Ascending aorta (tissue), 2 donors: ENCODE measurements around the gene ACBD7. TPM values are rescaled to one million over a fixed set of nuclear protein-coding genes. Genes with fewer than 3 reads are reported as not detected.

Experiments
- DNase-seq, 2 donors: peaks; one replicate each; pipeline ENCODE4 v3.0.0-alpha.2; 2019; ENCODE audit warnings: low spot score in 2 of 2
- H3K27ac ChIP-seq, 2 donors: fragments of 200-600 bp; sonication (generic); one replicate each; pipeline ENCODE4 v1.5.1; 2016 to 2017; ENCODE audit warnings: mild to moderate bottlenecking in 1 of 2
- H3K27me3 ChIP-seq: fragments of 200-600 bp; sonication (generic); one replicate; pipeline ENCODE4 v1.5.1; 2017
- H3K36me3 ChIP-seq, 2 donors: fragments of 200-600 bp; sonication (generic); one replicate each; pipeline ENCODE4 v1.5.1; 2016
- H3K4me1 ChIP-seq, 2 donors: fragments of 200-600 bp; sonication (generic); one replicate each; pipeline ENCODE4 v1.5.1; 2016 to 2017; ENCODE audit warnings: mild to moderate bottlenecking in 1 of 2
- H3K4me3 ChIP-seq, 2 donors: fragments of 200-600 bp; sonication (generic); one replicate each; pipeline ENCODE4 v1.5.1; 2016 to 2017; ENCODE audit warnings: mild to moderate bottlenecking in 1 of 2
- H3K9me3 ChIP-seq, 2 donors: fragments of 200-600 bp; sonication (generic); one replicate each; pipeline ENCODE4 v1.5.1; 2016
- CTCF ChIP-seq, 3 experiments: fragments of 200-600 bp in 2 of 3; fragments of 450-650 bp in 1 of 3; sonication (generic) in 2 of 3; IDR thresholded peaks; one replicate each; pipeline ENCODE4 v1.5.1; 2016 to 2019; ENCODE audit warnings: antibody characterized with exemption in 3 of 3, mild to moderate bottlenecking in 1 of 3, moderate library complexity in 1 of 3
- intact Hi-C: fragments of 100-400 bp; cut with DNase I; formaldehyde crosslinking; loops from one replicate; pipeline ENCODE4 v1.15.1; 2023
- total RNA-seq: library from RNA; depleted of rRNA; stranded (reverse); fragments of >200 nt; gene quantifications from one replicate; pipeline ENCODE4 v1.1.0, GENCODE V29; 2016

ACBD7 gene
- total RNA-seq, 1 donor from 2014 or later, result not detected

GRCh38 chr10:15092855-15093408, 4.4 kb upstream of the ACBD7 start:
- H3K36me3 ChIP-seq, result no peaks in the 10 kb centered on the region
- DNase-seq, result no peak
- no peak overlapping the region for H3K4me3 ChIP-seq
- no peaks in the 10 kb centered on the region for H3K9me3 ChIP-seq
- TF ChIP-seq CTCF (IDR thresholded peaks at IDR 0.05), result no peak
- peaks cover 3 to 13% of the 10 kb centered on the region in 2 donors for H3K4me1 ChIP-seq
- H3K27ac ChIP-seq, result no peak overlapping the region
- intact Hi-C loops, result no loop called here
- no peaks in the 10 kb centered on the region for H3K27me3 ChIP-seq

DNA sequence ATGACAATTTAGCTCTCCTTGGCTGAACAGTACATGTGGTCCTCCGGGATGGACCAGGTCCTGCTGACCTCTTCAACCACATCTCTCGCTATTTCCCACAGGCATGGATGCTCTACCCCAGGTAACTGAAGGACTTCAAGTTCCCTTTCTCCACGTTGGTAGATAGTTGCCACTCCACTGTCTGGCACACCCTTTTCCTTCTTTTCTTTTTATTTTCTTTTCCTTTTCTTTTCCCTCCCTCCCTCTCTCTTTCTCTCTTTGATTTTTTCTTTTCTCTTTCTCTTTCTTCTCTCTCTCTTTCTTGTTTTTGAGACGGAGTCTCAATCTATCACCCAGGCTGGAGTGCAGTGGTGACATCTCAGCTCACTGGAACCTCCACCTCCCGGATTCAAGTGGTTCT, 2.8 kb upstream of the ACBD7 start:
- Histone ChIP-seq H3K27me3 (no peaks in the 10 kb centered on the region), H3K27ac (no peak overlapping the region), H3K4me1 (peaks cover 3 to 10% of the 10 kb centered on the region in 2 donors), H3K9me3 (no peaks in the 10 kb centered on the region), H3K36me3 (no peaks in the 10 kb centered on the region), H3K4me3 (no peak overlapping the region)
- no peak for TF ChIP-seq CTCF (IDR thresholded peaks at IDR 0.05)
- intact Hi-C loops, result no loop called here
- no peak for DNase-seq

GRCh38 chr10:15084502-15084922, 4.1 kb downstream of the ACBD7 start:
- peak in 1 of 2 donors; percentile 75 for DNase-seq

DNA sequence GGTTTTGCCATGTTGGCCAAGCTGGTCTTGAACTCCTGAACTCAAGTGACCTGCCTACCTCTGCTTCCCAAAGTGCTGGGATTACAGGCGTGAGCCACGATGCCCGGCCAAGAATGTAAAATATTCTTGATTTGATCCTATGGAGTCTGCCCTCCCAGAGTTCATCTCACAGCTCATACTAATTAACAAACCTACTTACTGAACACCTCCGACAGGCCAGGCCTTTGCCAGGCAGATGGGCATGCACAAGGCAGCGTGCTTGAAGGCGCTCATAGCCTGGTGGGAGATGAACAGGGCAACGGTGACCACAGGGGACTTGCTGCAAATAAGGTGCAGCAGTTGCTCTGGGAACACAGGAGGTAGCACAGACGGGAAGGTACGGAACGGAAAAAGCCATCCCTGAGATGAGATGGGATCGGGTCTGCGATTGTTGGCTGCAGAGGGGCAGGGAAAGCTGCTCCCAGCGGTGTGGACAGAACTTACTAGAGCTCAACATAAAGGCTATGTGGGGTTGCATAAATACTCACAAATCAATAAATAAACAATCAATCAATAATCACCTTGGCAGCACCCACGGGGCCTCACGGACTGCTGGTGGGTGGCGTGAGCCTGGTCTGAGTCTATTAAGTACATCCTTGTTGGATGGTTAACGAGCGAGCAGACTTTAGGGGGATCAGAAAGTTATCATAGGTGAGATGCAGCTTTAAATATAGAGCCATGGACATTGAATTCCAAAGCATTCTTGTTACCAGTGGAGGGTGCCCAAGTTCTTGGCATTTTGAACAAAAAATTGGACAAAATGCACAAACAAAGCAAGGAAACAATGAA, 4.7 kb downstream of the ACBD7 start:
- Histone ChIP-seq H3K27me3 (no peaks in the 10 kb centered on the region), H3K4me1 (peaks cover 3 to 8% of the 10 kb centered on the region in 2 donors), H3K9me3 (no peaks in the 10 kb centered on the region), H3K36me3 (no peaks in the 10 kb centered on the region), H3K27ac (peak overlapping the region; percentile 13 to 27), H3K4me3 (peak overlapping the region; percentile 43 to 61)
- DNase-seq, result no peak
- intact Hi-C loops, result no loop called here
- TF ChIP-seq CTCF (IDR thresholded peaks at IDR 0.05), result no peak

More at GRCh38 chr10:15084502-15084922, 4.1 kb downstream of the ACBD7 start:
- peak overlapping the region; percentile 43 to 61 for H3K4me3 ChIP-seq
- H3K4me1 ChIP-seq, result peaks cover 3 to 11% of the 10 kb centered on the region in 2 donors
- intact Hi-C loops, result no loop called here
- H3K27ac ChIP-seq, result peak overlapping the region; percentile 13 to 27
- H3K27me3 ChIP-seq, result no peaks in the 10 kb centered on the region
- H3K36me3 ChIP-seq, result no peaks in the 10 kb centered on the region
- H3K9me3 ChIP-seq, result no peaks in the 10 kb centered on the region
- TF ChIP-seq CTCF (IDR thresholded peaks at IDR 0.05), result peak in 1 of 3 experiments; percentile 16

DNA sequence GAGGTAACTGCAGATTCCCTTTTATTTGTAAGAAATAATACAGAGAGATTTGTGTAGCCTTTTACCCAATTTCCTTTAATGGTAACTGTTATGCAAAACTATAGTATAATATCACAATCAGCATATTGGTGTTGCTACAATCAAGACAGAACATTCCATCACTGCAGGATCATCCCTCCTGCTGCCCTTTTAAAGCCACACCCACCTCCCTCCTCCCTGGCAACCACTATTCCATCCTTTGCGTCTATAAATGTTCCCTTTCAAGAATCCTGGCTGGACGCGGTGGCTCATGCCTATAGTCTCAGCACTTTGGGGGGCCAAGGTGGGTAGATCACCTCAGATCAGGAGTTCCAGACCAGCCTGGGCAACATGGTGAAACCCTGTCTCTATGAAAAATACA, 13.2 kb downstream of the ACBD7 start:
- H3K27me3 ChIP-seq, result no peaks in the 10 kb centered on the region
- intact Hi-C loops, result no loop called here
- no peak overlapping the region for H3K27ac ChIP-seq
- H3K9me3 ChIP-seq, result no peaks in the 10 kb centered on the region
- H3K36me3 ChIP-seq, result no peaks in the 10 kb centered on the region
- DNase-seq, result no peak
- H3K4me3 ChIP-seq, result no peak overlapping the region
- no peaks in the 10 kb centered on the region for H3K4me1 ChIP-seq
- TF ChIP-seq CTCF (IDR thresholded peaks at IDR 0.05), result no peak
